ENCODE measurements around the gene CTSA.
A peak's percentile ranks its signal among the peaks of the same experiment; 100 is the strongest.

Gene CTSA

GRCh38 chr20:45890985-45891983 is at the start of gene CTSA, which contains the start of gene NEURL2:
Gene CTSA, plus strand, starts transcription at chr20:45891335. Its CDS starts 234 bp downstream, at chr20:45891569.
Gene NEURL2, minus strand, starts transcription at chr20:45891208. Its CDS starts 217 bp downstream, at chr20:45890991.
- H3K4me3 ChIP-seq (ENCODE audit: low read depth, low read length), result peak within 1 kb of the TSS; percentile 76

GRCh38 chr20:45841407-45842129 is 49.6 kb upstream of the CTSA start:
- no peak overlapping the region for H3K4me3 ChIP-seq (ENCODE audit: low read depth, low read length)

GRCh38 chr20:45842169-45842812 is 48.8 kb upstream of the CTSA start:
- no peak overlapping the region for H3K4me3 ChIP-seq (ENCODE audit: low read depth, low read length)

- no peak overlapping the region for H3K4me3 ChIP-seq (ENCODE audit: low read depth, low read length)
These were observed 47.6 kb upstream of the CTSA start for GRCh38 chr20:45843506-45843905.

GRCh38 chr20:45845452-45845851 is 45.7 kb upstream of the CTSA start:
- H3K4me3 ChIP-seq (ENCODE audit: low read depth, low read length), result no peak overlapping the region

GRCh38 chr20:45848421-45848820 is 42.7 kb upstream of the CTSA start:
- no peak overlapping the region for H3K4me3 ChIP-seq (ENCODE audit: low read depth, low read length)

- H3K4me3 ChIP-seq (ENCODE audit: low read depth, low read length), result no peak overlapping the region
These were observed 42.1 kb upstream of the CTSA start for GRCh38 chr20:45848969-45849582.

- H3K4me3 ChIP-seq (ENCODE audit: low read depth, low read length), result no peak overlapping the region
These were observed 40.9 kb upstream of the CTSA start for GRCh38 chr20:45850238-45850637.

GRCh38 chr20:45850926-45851325 is 40.2 kb upstream of the CTSA start:
- H3K4me3 ChIP-seq (ENCODE audit: low read depth, low read length), result no peak overlapping the region

- H3K4me3 ChIP-seq (ENCODE audit: low read depth, low read length), result no peak overlapping the region
These were observed 39.6 kb upstream of the CTSA start for GRCh38 chr20:45851501-45851900.

GRCh38 chr20:45852326-45852725 is 38.8 kb upstream of the CTSA start:
- no peak overlapping the region for H3K4me3 ChIP-seq (ENCODE audit: low read depth, low read length)

GRCh38 chr20:45853484-45853883 is 37.7 kb upstream of the CTSA start:
- no peak overlapping the region for H3K4me3 ChIP-seq (ENCODE audit: low read depth, low read length)

- H3K4me3 ChIP-seq (ENCODE audit: low read depth, low read length), result peak within 1 kb of the TSS; percentile 97
These were observed 33.8 kb upstream of the CTSA start, which contains the start of the genes ACOT8 and ZSWIM3 for GRCh38 chr20:45857114-45857881. Gene ACOT8, minus strand, starts transcription at chr20:45857392. Its CDS starts 77 bp downstream, at chr20:45857315. Gene ZSWIM3, plus strand, starts transcription at chr20:45857614. Its CDS starts 212 bp downstream, at chr20:45857826.

- H3K4me3 ChIP-seq (ENCODE audit: low read depth, low read length), result peak overlapping the region; percentile 46
These were observed 33.3 kb upstream of the CTSA start for GRCh38 chr20:45857882-45858216.

- H3K4me3 ChIP-seq (ENCODE audit: low read depth, low read length), result no peak overlapping the region
These were observed 31.2 kb upstream of the CTSA start for GRCh38 chr20:45859916-45860315.

- H3K4me3 ChIP-seq (ENCODE audit: low read depth, low read length), result no peak overlapping the region
These were observed 30.4 kb upstream of the CTSA start for GRCh38 chr20:45860560-45861220.

- no peak overlapping the region for H3K4me3 ChIP-seq (ENCODE audit: low read depth, low read length)
These were observed 29.7 kb upstream of the CTSA start for GRCh38 chr20:45861221-45862075.

Measured in iPS-11a (cell line).